Loucy (cell line): ENCODE results near the gene MYH15.

Source experiments
- H2AFZ ChIP-seq: fragments of 200-600 bp; sonication (generic); 2 replicates; pipeline ENCODE4 v1.6.0; 2016; ENCODE audit warnings: antibody characterized with exemption, mild to moderate bottlenecking, low read length, moderate library complexity
- H3F3A ChIP-seq: fragments of 200-600 bp; 2 replicates; pipeline ENCODE4 v1.6.0; 2016; ENCODE audit warnings: antibody characterized with exemption, low read depth, mild to moderate bottlenecking
- H3K27me3 ChIP-seq: fragments of 200-600 bp; sonication (generic); 2 replicates; pipeline ENCODE4 v1.6.1; 2014; ENCODE audit warnings: low read length, mild to moderate bottlenecking; ENCODE audit not compliant: insufficient read depth, poor library complexity, severe bottlenecking
- H3K36me3 ChIP-seq: fragments of 200-600 bp; sonication (generic); 2 replicates; pipeline ENCODE4 v1.6.1; 2016; ENCODE audit warnings: low read length; ENCODE audit not compliant: insufficient read depth
- H3K4me1 ChIP-seq: fragments of 200-600 bp; sonication (generic); 2 replicates; pipeline ENCODE4 v1.5.1; 2014; ENCODE audit warnings: low read length, mild to moderate bottlenecking; ENCODE audit not compliant: insufficient read depth, poor library complexity, severe bottlenecking
- H3K4me2 ChIP-seq: fragments of 200-600 bp; sonication (generic); 2 replicates; pipeline ENCODE4 v1.6.0; 2014; ENCODE audit warnings: antibody characterized with exemption, low read length, low read depth, mild to moderate bottlenecking; ENCODE audit not compliant: poor library complexity, severe bottlenecking
- H3K4me3 ChIP-seq: fragments of 200-600 bp; sonication (generic); 2 replicates; pipeline ENCODE4 v1.5.1; 2014; ENCODE audit warnings: low read length, mild to moderate bottlenecking, mixed read lengths; ENCODE audit not compliant: poor library complexity, severe bottlenecking
- H3K79me2 ChIP-seq: fragments of 200-600 bp; sonication (generic); 2 replicates; pipeline ENCODE4 v1.6.1; 2014; ENCODE audit warnings: low read length; ENCODE audit not compliant: insufficient read depth
- H3K9ac ChIP-seq: fragments of 200-600 bp; sonication (generic); 2 replicates; pipeline ENCODE4 v1.6.0; 2014; ENCODE audit warnings: mild to moderate bottlenecking, low read depth, low read length, moderate library complexity; ENCODE audit not compliant: poor library complexity, severe bottlenecking
- H3K9me2 ChIP-seq: fragments of 200-600 bp; sonication (generic); replicated peaks from 2 replicates; pipeline ENCODE4 v1.6.1; 2016; ENCODE audit warnings: low read depth, low read length, mixed read lengths
- H3K9me3 ChIP-seq: fragments of 200-600 bp; sonication (generic); 2 replicates; pipeline ENCODE4 v1.6.1; 2014; ENCODE audit warnings: mild to moderate bottlenecking, antibody characterized with exemption, low read length, low read depth; ENCODE audit not compliant: insufficient read depth
- H4K20me1 ChIP-seq: fragments of 200-600 bp; sonication (generic); 2 replicates; pipeline ENCODE4 v1.6.0; 2014; ENCODE audit warnings: antibody characterized with exemption, low read length, mild to moderate bottlenecking; ENCODE audit not compliant: insufficient read depth, poor library complexity, severe bottlenecking
- EZH2phosphoT487 ChIP-seq: fragments of 200-600 bp; IDR thresholded peaks from 2 replicates; pipeline ENCODE4 v1.6.1; 2018; ENCODE audit warnings: antibody characterized with exemption, mild to moderate bottlenecking, moderate library complexity, borderline replicate concordance
- TF ChIP-seq, protein P1 (sequence below): fragments of 200-600 bp; sonication (generic); conservative IDR thresholded peaks from 2 replicates; pipeline ENCODE4 v1.5.1; 2014; ENCODE audit warnings: mild to moderate bottlenecking, antibody characterized with exemption, low read length

MYH15 gene

DNA sequence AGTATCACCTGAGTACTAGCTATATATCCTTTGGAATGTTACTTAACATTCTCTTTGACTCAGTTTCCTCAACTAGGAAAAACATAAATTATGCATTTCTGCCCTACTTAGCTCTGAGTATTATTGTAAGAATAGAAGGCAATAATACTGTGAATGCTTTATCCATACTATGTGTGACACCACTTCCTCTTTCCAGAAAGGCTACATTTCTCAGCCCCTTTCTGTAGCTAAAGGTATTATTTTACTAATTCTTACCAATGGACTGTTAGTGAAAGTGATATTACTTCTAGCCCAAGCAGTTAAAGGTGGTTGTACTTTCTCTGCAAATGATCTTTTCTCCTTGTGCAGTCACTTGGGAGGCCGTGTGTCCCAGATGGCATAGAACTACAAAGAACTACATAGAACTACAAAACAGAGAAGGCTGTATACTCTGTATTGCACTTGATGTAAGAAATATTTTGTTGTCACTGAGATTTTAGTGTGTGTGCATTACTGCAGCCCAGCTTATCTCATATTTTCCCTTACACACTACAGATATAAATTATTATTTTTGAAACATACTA, 35.1 kb downstream of the MYH15 start:
- Histone ChIP-seq H3K9me3 (no peaks in the 10 kb centered on the region), H4K20me1 (no peaks in the 10 kb centered on the region), H3K27me3 (no peaks in the 10 kb centered on the region), H3K4me2 (no peak overlapping the region), H3K79me2 (no peaks in the 10 kb centered on the region), H3K9me2 (no peaks in the 10 kb centered on the region), H3K9ac (no peak overlapping the region), H3K4me3 (no peak overlapping the region), H2AFZ (peak overlapping the region; percentile 57; the same call in 1 of the 2 replicates), H3K36me3 (no peaks in the 10 kb centered on the region), H3K4me1 (no peaks in the 10 kb centered on the region), H3F3A (no peaks in the 10 kb centered on the region)
- TF ChIP-seq, protein P1, sequence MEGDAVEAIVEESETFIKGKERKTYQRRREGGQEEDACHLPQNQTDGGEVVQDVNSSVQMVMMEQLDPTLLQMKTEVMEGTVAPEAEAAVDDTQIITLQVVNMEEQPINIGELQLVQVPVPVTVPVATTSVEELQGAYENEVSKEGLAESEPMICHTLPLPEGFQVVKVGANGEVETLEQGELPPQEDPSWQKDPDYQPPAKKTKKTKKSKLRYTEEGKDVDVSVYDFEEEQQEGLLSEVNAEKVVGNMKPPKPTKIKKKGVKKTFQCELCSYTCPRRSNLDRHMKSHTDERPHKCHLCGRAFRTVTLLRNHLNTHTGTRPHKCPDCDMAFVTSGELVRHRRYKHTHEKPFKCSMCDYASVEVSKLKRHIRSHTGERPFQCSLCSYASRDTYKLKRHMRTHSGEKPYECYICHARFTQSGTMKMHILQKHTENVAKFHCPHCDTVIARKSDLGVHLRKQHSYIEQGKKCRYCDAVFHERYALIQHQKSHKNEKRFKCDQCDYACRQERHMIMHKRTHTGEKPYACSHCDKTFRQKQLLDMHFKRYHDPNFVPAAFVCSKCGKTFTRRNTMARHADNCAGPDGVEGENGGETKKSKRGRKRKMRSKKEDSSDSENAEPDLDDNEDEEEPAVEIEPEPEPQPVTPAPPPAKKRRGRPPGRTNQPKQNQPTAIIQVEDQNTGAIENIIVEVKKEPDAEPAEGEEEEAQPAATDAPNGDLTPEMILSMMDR = no peak
- no peak for TF ChIP-seq EZH2phosphoT487

DNA sequence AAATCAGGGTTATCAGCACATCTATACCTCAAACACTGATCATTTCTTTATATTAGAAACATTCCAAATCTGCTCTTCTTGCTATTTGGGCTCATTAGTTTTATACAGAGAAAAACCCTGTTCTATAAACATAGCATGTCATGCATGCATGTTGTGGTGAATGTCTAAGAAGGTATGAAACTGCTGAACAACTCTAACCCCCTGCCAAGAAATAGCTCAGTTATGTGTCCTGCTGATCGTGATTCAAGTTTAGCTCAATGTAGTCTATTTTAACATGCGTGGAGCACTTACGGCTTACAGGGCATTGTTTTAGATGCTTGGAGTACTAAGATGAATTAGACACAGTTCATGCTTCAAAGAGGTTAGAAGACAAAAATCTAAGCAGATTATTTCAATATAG, 35.8 kb downstream of the MYH15 start:
- H3K9me2 ChIP-seq = no peaks in the 10 kb centered on the region
- H3K79me2 ChIP-seq = no peaks in the 10 kb centered on the region
- no peak overlapping the region for H2AFZ ChIP-seq
- H3K4me1 ChIP-seq = no peaks in the 10 kb centered on the region
- no peak overlapping the region for H3K9ac ChIP-seq
- TF ChIP-seq, protein P1 = no peak
- no peak for TF ChIP-seq EZH2phosphoT487
- H3F3A ChIP-seq = no peaks in the 10 kb centered on the region
- H3K27me3 ChIP-seq = no peaks in the 10 kb centered on the region
- H3K9me3 ChIP-seq = no peaks in the 10 kb centered on the region
- H3K4me2 ChIP-seq = no peak overlapping the region
- no peaks in the 10 kb centered on the region for H3K36me3 ChIP-seq
- H3K4me3 ChIP-seq = no peak overlapping the region
- H4K20me1 ChIP-seq = no peaks in the 10 kb centered on the region

DNA sequence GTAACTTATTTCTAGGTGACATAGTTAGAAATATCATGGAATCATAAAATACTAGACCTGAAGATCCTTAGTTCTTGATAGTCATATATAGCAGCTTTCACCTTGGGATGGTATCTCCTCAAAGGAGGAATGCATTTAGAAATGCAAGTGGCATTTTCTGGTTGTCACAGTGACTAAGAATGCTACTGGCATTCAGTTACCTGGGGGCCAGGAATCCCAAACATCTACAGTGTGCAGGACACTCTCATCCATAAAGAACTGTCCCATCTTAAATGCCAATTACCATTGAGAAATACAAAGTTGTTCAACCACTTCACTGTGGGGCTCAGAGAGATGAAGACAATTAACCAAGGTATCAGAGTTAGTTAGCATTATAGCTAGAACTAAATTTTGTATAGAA, 36.7 kb downstream of the MYH15 start:
- Histone ChIP-seq H3K27me3 (no peaks in the 10 kb centered on the region), H3K9me2 (no peaks in the 10 kb centered on the region), H3K79me2 (no peaks in the 10 kb centered on the region), H3K9ac (no peak overlapping the region), H3F3A (no peaks in the 10 kb centered on the region), H3K4me1 (no peaks in the 10 kb centered on the region), H3K4me3 (no peak overlapping the region), H3K36me3 (no peaks in the 10 kb centered on the region), H3K4me2 (no peak overlapping the region), H4K20me1 (no peaks in the 10 kb centered on the region), H2AFZ (no peak overlapping the region), H3K9me3 (no peaks in the 10 kb centered on the region)
- TF ChIP-seq EZH2phosphoT487 = no peak

DNA sequence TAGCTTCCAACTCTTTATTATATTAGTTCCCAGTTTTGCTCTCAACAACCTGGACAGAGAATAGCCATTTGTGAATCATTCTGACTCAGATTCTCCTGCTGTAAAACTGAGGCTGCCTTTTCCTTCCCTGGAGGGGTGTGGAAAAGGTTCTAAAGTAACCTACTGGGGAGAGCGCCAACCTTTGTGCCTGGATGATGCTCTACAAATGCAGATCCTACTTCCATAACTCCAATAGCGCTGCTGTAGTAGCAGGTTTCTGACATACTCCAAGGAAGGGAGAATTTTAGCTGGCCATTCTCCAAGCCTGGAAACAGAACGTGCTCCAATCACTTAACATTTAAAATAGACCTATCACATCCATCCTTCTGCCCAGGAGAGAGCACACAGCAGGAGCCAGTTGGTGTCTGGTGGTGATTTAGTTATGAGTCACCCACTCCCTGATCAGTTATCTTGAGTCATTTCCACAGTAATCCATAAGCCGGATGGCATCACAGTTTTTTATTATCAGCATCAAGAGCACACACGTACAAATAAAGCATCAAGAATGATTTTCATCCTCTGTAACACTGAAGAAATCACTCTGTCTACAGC, 38.3 kb downstream of the MYH15 start:
- Histone ChIP-seq H4K20me1 (no peaks in the 10 kb centered on the region), H3K4me2 (no peak overlapping the region), H3K9ac (no peak overlapping the region), H3K9me3 (no peaks in the 10 kb centered on the region), H2AFZ (no peak overlapping the region), H3K9me2 (no peaks in the 10 kb centered on the region), H3F3A (no peaks in the 10 kb centered on the region), H3K36me3 (no peaks in the 10 kb centered on the region), H3K79me2 (no peaks in the 10 kb centered on the region), H3K4me1 (no peaks in the 10 kb centered on the region), H3K4me3 (no peak overlapping the region), H3K27me3 (no peaks in the 10 kb centered on the region)
- no peak for TF ChIP-seq EZH2phosphoT487
- TF ChIP-seq, protein P1 = no peak
